Type B pancreatic cell (in vitro differentiated cells): Measurements from ENCODE around the gene HACE1. TPM values are rescaled to one million over a fixed set of nuclear protein-coding genes. Genes with fewer than 3 reads are reported as not detected.
"Not testable (repeated sequence)": the region's sequence is repeated elsewhere in the genome, so short reads cannot be mapped to it uniquely, and the experiment has no call there.

ENCODE experiments used
- DNase-seq: peaks from one replicate; pipeline ENCODE4 v3.0.0; 2021; ENCODE audit warnings: mixed read lengths; ENCODE audit not compliant: unreplicated experiment; ENCODE audit errors: extremely low spot score
- H3K27ac Mint-ChIP-seq: 2 replicates; pipeline ENCODE4 v1.8.0; 2021; ENCODE audit warnings: mild to moderate bottlenecking, mixed read lengths
- H3K27me3 Mint-ChIP-seq: 2 replicates; pipeline ENCODE4 v1.8.0; 2021; ENCODE audit warnings: mixed read lengths
- H3K36me3 Mint-ChIP-seq: 2 replicates; pipeline ENCODE4 v1.8.0; 2021; ENCODE audit warnings: mixed read lengths
- H3K4me1 Mint-ChIP-seq: one replicate; pipeline ENCODE4 v1.8.0; 2021; ENCODE audit warnings: mixed read lengths; ENCODE audit not compliant: unreplicated experiment
- H3K4me3 Mint-ChIP-seq: 2 replicates; pipeline ENCODE4 v1.8.0; 2021; ENCODE audit warnings: mild to moderate bottlenecking, mixed read lengths
- H3K9me3 Mint-ChIP-seq: 2 replicates; pipeline ENCODE4 v1.8.0; 2021; ENCODE audit warnings: mixed read lengths
- long read RNA-seq: library from polyadenylated mRNA; unstranded; transcript quantifications from one replicate; pipeline ENCODE4 v2.0.0, GENCODE V29; 2020
- total RNA-seq: library from RNA; stranded (reverse); gene quantifications from 2 replicates; pipeline ENCODE4 v1.2.1, GENCODE V29; 2021; ENCODE audit warnings: low replicate concordance
- TF ChIP-seq, protein P1 (sequence below): fragments of 200-600 bp; sonication (generic); conservative IDR thresholded peaks from 2 replicates; pipeline ENCODE4 v1.5.0; 2021; ENCODE audit warnings: antibody characterized with exemption, mild to moderate bottlenecking

HACE1 gene, protein sequence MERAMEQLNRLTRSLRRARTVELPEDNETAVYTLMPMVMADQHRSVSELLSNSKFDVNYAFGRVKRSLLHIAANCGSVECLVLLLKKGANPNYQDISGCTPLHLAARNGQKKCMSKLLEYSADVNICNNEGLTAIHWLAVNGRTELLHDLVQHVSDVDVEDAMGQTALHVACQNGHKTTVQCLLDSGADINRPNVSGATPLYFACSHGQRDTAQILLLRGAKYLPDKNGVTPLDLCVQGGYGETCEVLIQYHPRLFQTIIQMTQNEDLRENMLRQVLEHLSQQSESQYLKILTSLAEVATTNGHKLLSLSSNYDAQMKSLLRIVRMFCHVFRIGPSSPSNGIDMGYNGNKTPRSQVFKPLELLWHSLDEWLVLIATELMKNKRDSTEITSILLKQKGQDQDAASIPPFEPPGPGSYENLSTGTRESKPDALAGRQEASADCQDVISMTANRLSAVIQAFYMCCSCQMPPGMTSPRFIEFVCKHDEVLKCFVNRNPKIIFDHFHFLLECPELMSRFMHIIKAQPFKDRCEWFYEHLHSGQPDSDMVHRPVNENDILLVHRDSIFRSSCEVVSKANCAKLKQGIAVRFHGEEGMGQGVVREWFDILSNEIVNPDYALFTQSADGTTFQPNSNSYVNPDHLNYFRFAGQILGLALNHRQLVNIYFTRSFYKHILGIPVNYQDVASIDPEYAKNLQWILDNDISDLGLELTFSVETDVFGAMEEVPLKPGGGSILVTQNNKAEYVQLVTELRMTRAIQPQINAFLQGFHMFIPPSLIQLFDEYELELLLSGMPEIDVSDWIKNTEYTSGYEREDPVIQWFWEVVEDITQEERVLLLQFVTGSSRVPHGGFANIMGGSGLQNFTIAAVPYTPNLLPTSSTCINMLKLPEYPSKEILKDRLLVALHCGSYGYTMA
- 10.4 and 18.5 TPM in 2 replicates for total RNA-seq
- long read RNA-seq, partial matches to known transcripts = 0 of 1 reads
- long read RNA-seq, other reads (novel, unspliced or antisense) = 0 of 1 reads

DNA sequence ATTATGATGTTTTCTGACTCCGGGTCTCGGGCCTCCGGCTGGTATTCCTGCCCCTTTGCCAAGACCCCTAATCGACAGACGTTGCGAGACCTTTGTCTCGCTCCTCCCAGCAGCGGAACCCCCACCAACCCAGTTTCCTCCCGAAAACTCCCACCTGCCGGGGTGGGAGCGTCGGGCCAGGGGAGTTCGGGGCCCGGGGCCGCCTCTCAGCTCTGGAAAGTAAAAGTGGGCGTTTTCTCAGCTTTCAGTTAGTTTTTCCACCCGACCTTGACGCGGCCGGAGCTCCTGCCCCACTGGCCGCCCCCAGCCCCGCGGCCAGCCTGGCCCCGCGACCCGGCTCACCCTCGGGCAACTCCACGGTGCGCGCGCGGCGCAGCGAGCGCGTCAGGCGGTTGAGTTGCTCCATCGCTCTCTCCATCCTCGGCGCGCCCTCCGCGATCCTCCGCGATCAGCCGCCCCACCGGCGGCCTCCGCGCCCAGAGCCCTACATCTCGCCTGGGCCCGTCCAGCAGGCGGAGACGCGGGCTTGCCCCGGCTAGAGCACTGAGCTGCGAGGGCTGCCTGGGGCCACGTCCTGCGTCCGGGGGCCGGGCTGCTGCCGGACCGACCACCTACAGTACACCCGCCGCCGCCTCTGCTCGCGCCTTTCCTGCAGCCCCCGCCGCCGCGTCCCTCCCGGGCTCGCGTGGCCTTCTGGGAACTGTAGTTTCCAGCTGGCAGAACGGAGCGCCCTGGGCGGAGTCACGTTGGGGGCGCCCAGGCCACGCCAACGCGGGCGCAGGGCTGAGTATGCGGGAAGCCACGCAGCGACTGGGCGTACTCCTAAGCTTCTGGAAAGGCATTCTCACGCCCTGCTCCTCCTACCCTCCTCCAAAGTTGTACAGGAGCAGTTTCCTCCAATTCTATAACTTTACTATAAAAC is at the start of gene HACE1:
TSS of gene HACE1 (minus strand) at position 695 of the 922 bp plus-strand sequence. CDS start at position 418, 277 bp downstream.
- Mint-ChIP-seq H3K9me3 (no peaks in the 10 kb centered on the region), H3K4me3 (peak within 1 kb of the TSS; percentile 97), H3K27me3 (no peaks in the 10 kb centered on the region), H3K27ac (peak within 1 kb of the TSS; percentile 59), H3K36me3 (no peaks in the 10 kb centered on the region), H3K4me1 (peaks cover 6% of the 10 kb centered on the region)
- TF ChIP-seq, protein P1, sequence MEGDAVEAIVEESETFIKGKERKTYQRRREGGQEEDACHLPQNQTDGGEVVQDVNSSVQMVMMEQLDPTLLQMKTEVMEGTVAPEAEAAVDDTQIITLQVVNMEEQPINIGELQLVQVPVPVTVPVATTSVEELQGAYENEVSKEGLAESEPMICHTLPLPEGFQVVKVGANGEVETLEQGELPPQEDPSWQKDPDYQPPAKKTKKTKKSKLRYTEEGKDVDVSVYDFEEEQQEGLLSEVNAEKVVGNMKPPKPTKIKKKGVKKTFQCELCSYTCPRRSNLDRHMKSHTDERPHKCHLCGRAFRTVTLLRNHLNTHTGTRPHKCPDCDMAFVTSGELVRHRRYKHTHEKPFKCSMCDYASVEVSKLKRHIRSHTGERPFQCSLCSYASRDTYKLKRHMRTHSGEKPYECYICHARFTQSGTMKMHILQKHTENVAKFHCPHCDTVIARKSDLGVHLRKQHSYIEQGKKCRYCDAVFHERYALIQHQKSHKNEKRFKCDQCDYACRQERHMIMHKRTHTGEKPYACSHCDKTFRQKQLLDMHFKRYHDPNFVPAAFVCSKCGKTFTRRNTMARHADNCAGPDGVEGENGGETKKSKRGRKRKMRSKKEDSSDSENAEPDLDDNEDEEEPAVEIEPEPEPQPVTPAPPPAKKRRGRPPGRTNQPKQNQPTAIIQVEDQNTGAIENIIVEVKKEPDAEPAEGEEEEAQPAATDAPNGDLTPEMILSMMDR = peak; percentile 62
- DNase-seq = peak; percentile 91

DNA sequence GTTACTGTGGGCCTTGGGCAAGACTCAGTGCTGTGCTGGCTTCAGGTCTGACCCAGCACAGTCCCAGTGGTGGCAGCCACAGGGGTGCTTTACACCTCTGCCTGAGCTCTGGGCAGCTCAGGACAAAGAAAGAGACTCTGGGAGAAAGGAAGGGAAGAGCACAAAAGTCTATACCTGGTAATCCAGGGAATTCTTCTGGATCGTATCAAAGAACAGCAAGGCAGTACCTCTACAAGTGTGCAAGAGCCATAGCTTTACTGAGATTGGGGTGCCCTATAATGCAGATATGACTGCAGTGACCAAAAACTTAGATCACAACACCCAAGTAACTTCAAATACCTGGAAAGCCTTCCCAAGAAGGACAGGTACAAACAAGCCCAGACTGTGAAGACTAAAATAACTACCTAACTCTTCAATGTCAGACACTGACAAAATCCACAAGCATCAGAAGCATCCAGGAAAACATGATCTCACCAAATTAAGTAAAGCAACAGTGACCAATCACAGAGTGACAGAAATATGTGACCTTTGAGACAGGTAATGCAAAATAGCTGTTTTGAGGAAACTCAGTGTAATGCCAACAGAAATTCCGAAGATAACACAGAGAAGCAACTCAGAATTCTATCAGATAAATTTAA is 49.3 kb upstream of the HACE1 start:
- no peak for DNase-seq
- H3K9me3 Mint-ChIP-seq = no peaks in the 10 kb centered on the region
- no peaks in the 10 kb centered on the region for H3K36me3 Mint-ChIP-seq
- H3K4me3 Mint-ChIP-seq = peak overlapping the region; percentile 53
- TF ChIP-seq, protein P1 = no peak
- peak overlapping the region; percentile 79 for H3K27ac Mint-ChIP-seq
- no peaks in the 10 kb centered on the region for H3K4me1 Mint-ChIP-seq
- H3K27me3 Mint-ChIP-seq = no peaks in the 10 kb centered on the region

DNA sequence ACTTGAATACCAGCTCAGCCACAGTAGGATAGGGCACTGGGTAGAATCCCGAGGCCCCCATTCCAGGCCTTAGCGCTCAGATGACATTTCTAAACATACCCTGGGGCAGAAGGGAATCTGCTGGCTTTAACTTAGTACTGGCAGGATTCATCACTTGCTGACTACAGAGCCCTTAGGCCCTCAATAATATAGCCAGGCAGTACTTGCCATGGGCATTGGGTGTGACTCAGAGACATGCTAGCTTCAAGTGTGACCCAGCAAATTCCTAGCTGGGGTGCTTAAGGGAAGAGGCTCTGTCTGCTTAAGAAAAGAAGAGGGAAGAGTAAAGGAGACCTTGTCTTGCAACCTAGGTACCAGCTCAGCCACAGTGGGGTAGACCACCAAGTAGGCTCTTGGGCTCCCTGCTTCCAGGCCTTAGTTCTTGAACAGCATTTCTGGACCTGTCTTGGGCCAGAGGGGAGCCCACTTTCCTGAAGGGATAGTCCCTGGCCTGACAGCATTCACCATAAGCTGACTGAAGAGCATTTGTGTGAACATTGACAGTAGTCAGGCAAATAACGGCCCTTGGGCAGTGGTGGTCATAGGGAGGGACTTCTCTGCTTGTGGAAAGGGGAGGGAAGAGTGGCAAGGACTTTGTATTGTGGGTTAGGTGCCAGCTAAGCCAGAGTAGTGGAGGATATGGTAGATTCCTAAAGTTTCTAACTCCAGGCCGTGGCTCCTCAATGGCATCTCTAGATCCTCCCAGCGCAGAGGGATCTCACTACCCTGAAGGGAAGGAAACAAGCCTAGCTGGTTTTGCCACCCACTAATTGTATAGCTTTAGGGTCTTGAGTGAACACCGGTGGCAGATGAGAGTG is 48.5 kb upstream of the HACE1 start:
- Mint-ChIP-seq H3K27ac (peak overlapping the region; percentile 79), H3K9me3 (no peaks in the 10 kb centered on the region), H3K36me3 (no peaks in the 10 kb centered on the region), H3K4me1 (no peaks in the 10 kb centered on the region), H3K27me3 (no peaks in the 10 kb centered on the region), H3K4me3 (peak overlapping the region; percentile 53)
- TF ChIP-seq, protein P1 = no peak
- no peak for DNase-seq

DNA sequence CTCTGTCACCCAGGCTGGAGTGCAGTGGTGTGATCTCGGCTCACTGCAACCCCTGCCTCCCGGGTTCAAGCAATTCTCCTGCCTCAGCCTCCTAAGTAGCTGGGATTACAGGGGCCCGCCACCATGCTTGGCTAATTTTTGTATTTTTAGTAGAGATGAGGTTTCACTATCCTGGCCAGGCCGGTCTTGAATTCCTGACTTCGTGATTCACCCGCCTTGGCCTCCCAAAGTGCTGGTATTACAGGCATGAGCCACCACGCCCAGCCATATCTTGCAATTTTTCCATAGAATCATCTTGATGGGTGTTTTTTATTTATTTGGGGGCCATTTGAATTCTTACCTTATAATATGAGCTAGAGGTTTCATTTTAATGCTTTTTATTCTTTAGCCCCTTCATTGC is 39.2 kb upstream of the HACE1 start:
- not testable (repeated sequence) for H3K27ac Mint-ChIP-seq, H3K4me1 Mint-ChIP-seq, H3K27me3 Mint-ChIP-seq

DNA sequence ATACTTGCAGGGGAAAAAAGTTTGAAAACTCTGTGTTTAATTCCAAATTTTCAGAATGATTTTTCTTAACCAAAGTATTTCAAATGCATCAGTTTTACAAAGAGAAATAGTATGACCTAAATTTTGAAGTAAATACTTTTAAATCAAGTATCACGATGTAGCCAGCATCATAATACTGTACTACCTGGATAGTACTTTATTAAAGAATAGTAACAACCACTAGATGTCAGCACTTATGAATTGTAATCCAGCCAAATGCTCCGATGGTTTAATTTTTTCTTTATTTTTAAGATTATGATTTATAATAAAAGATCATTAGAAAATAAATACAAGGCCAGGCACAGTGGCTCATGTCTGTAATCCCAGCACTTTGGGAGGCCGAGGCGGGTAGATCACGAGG is 37.2 kb upstream of the HACE1 start:
- TF ChIP-seq, protein P1 = peak; percentile 53
- no peak for DNase-seq
- H3K9me3 Mint-ChIP-seq = no peaks in the 10 kb centered on the region
- H3K27me3 Mint-ChIP-seq = no peaks in the 10 kb centered on the region
- no peak overlapping the region for H3K4me3 Mint-ChIP-seq
- H3K36me3 Mint-ChIP-seq = no peaks in the 10 kb centered on the region
- H3K4me1 Mint-ChIP-seq = no peaks in the 10 kb centered on the region
- no peak overlapping the region for H3K27ac Mint-ChIP-seq

More for the DNA sequence above, 39.2 kb upstream of the HACE1 start:
- not testable (repeated sequence) for H3K9me3 Mint-ChIP-seq, H3K36me3 Mint-ChIP-seq, DNase-seq, H3K4me3 Mint-ChIP-seq
